HCT116 (cell line): ENCODE results near the gene RXFP4. TPM values are rescaled to one million over a fixed set of nuclear protein-coding genes. Genes with fewer than 3 reads are reported as not detected.

Source experiments
- ATAC-seq: fragments of 200-7000 bp; cut with Tn5 transposase; 2 replicates; pipeline ENCODE4 v1.9.1; 2020; ENCODE audit warnings: mild to moderate bottlenecking, moderate library complexity
- BruUV-seq: library from RNA; stranded (reverse); fragments of 400-500 nt; replicated peaks from 2 replicates; lab custom pipeline; 2021; lab: Mats Ljungman, UMichigan
- CTCF ChIA-PET: fragments of 300-600 bp; sonication (Branson Sonifier 250); formaldehyde crosslinking; loops from one replicate; lab custom pipeline; 2021; ENCODE audit warnings: antibody characterized with exemption; lab: Charles Lee
- POLR2A ChIA-PET: fragments of 300-600, 350-600 bp; sonication (Branson Sonifier 250); formaldehyde crosslinking; loops from one replicate; lab custom pipeline; 2021; ENCODE audit warnings: antibody characterized with exemption; lab: Charles Lee
- RAD21 ChIA-PET, 2 experiments: fragments of 300-600 bp; sonication (Branson Sonifier 250); formaldehyde crosslinking; loops; one replicate each; lab custom pipeline; 2023; ENCODE audit warnings: low total read pairs in 2 of 2; ENCODE audit not compliant: uncharacterized antibody in 2 of 2, unreplicated experiment in 2 of 2, low non-redundant PET in 1 of 2; lab: Charles Lee
- DNase-seq: peaks from one replicate; pipeline ENCODE4 v3.0.0-alpha.2; 2010; ENCODE audit warnings: low read depth, low spot score
- H2AFZ ChIP-seq: fragments of 200-600 bp; shearing (Covaris generic), sonication (generic); 2 replicates; pipeline ENCODE4 v1.6.1; 2017; ENCODE audit warnings: low read depth, mixed run types, mixed read lengths, antibody characterized with exemption, low read length; ENCODE audit not compliant: poor library complexity, severe bottlenecking
- H3K27ac ChIP-seq: 2 replicates; pipeline ENCODE4 v1.5.1; 2012; ENCODE audit warnings: low read depth, low read length
- H3K27me3 ChIP-seq: fragments of 200-600 bp; sonication (generic); 2 replicates; pipeline ENCODE4 v1.6.1; 2016; ENCODE audit warnings: mixed run types, low read length, mixed read lengths; ENCODE audit not compliant: insufficient read depth
- H3K36me3 ChIP-seq, 2 experiments: fragments of 200-500 bp in 1 of 2; fragments of 200-600 bp in 1 of 2; sonication (Bioruptor generic) in 1 of 2; sonication (generic) in 1 of 2; 2 replicates each; pipeline versions ENCODE4 v1.5.1 to v1.6.1; 2014 to 2016; ENCODE audit warnings: low read length in 2 of 2, inconsistent platforms in 1 of 2, mixed read lengths in 1 of 2, mixed run types in 1 of 2; ENCODE audit not compliant: insufficient read depth in 2 of 2, control insufficient read depth in 1 of 2
- H3K4me1 ChIP-seq, 2 experiments: fragments of 200-600 bp in 1 of 2; sonication (generic) in 1 of 2; 2 replicates each; pipeline versions ENCODE4 v1.5.1 to v1.6.1; 2012 to 2017; ENCODE audit warnings: low read length in 2 of 2, inconsistent platforms in 1 of 2, mild to moderate bottlenecking in 1 of 2, mixed read lengths in 1 of 2, mixed run types in 1 of 2, moderate library complexity in 1 of 2; ENCODE audit not compliant: insufficient read depth in 2 of 2, control insufficient read depth in 1 of 2
- H3K4me2 ChIP-seq: fragments of 200-600 bp; sonication (generic); 2 replicates; pipeline ENCODE4 v1.6.1; 2017; ENCODE audit warnings: mixed run types, low read length, mixed read lengths
- H3K4me3 ChIP-seq, 2 experiments: fragments of 200-600 bp in 1 of 2; sonication (generic) in 1 of 2; replicated peaks in 1 of 2; 2 replicates each; pipeline ENCODE4 v1.5.1; 2011 to 2016; ENCODE audit warnings: low read length in 2 of 2, control low read depth in 1 of 2, low read depth in 1 of 2, mild to moderate bottlenecking in 1 of 2, mixed read lengths in 1 of 2, mixed run types in 1 of 2
- H3K79me2 ChIP-seq: fragments of 200-600 bp; sonication (generic); 2 replicates; pipeline ENCODE4 v1.6.1; 2017; ENCODE audit warnings: mild to moderate bottlenecking, mixed run types, low read length, moderate library complexity, mixed read lengths; ENCODE audit not compliant: insufficient read depth
- H3K9ac ChIP-seq: fragments of 200-600 bp; sonication (generic); 2 replicates; pipeline ENCODE4 v1.6.1; 2016; ENCODE audit warnings: low read length, mixed read lengths
- H3K9me2 ChIP-seq: fragments of 200-600 bp; sonication (generic), shearing (Covaris generic); 2 replicates; pipeline ENCODE4 v1.6.1; 2017; ENCODE audit warnings: mixed run types, mild to moderate bottlenecking, moderate library complexity; ENCODE audit not compliant: insufficient read depth
- H3K9me3 ChIP-seq, 2 experiments: fragments of 200-500 bp in 1 of 2; fragments of 200-600 bp in 1 of 2; sonication (Bioruptor generic) in 1 of 2; sonication (generic) in 1 of 2; 2 replicates each; pipeline ENCODE4 v1.6.1; 2014 to 2017; ENCODE audit warnings: low read length in 2 of 2, mixed read lengths in 2 of 2, inconsistent platforms in 1 of 2, low read depth in 1 of 2, mild to moderate bottlenecking in 1 of 2, mixed run types in 1 of 2, moderate library complexity in 1 of 2; ENCODE audit not compliant: control insufficient read depth in 1 of 2, insufficient read depth in 1 of 2
- H4K20me1 ChIP-seq: fragments of 200-600 bp; sonication (generic), shearing (Covaris generic); 2 replicates; pipeline ENCODE4 v1.6.1; 2017; ENCODE audit warnings: mixed run types, mild to moderate bottlenecking, moderate library complexity; ENCODE audit not compliant: insufficient read depth
- ATF3 ChIP-seq: IDR thresholded peaks from 2 replicates; pipeline ENCODE4 v1.6.1; 2012
- EGR1 ChIP-seq: IDR thresholded peaks from 2 replicates; pipeline ENCODE4 v1.6.1; 2012; ENCODE audit warnings: low read depth
- POLR2AphosphoS5 ChIP-seq: IDR thresholded peaks from 2 replicates; pipeline ENCODE4 v1.6.1; 2011; ENCODE audit warnings: mild to moderate bottlenecking, low read depth, low read length, moderate library complexity
- SIN3A ChIP-seq: IDR thresholded peaks from 2 replicates; pipeline ENCODE4 v1.6.1; 2012; ENCODE audit warnings: low read depth
- ZNF274 ChIP-seq: fragments of 200-500 bp; sonication (Bioruptor generic); IDR thresholded peaks from 2 replicates; pipeline ENCODE4 v1.6.1; 2014; ENCODE audit warnings: mild to moderate bottlenecking, low read depth, low read length, inconsistent platforms
- intact Hi-C: fragments of 100-400 bp; cut with micrococcal nuclease; formaldehyde crosslinking; loops from 2 replicates; pipeline ENCODE4 v1.10.0; 2022
- total RNA-seq: library from RNA; stranded (reverse); gene quantifications from one replicate; pipeline ENCODE4 v1.2.1, GENCODE V29; 2021; ENCODE audit not compliant: unreplicated experiment

The RXFP4 gene
- total RNA-seq, 1 experiment from 2014 or later, result 0.20 TPM

GRCh38 chr1:155966750-155967149 lies 25.3 kb downstream of the RXFP4 start:
- intact Hi-C loops, result no loop called here
- H3K4me2 ChIP-seq, result no peak overlapping the region
- H3K4me3 ChIP-seq, result no peak overlapping the region
- peaks cover 19 to 30% of the 10 kb centered on the region in 2 experiments; a peak in 3 of 4 replicates for H3K36me3 ChIP-seq
- DNase-seq (no peak), ATAC-seq (no peak)
- no peaks in the 10 kb centered on the region for H3K9me3 ChIP-seq
- ChIA-PET RAD21 (no interaction called here), POLR2A (no interaction called here), CTCF (interaction anchor here (1.7 kb wide), 1 partner anchor 29 kb away, joined by 4 read pairs; no protein-coding TSS in a partner anchor)
- H3K27me3 ChIP-seq, result no peaks in the 10 kb centered on the region
- no peaks in the 10 kb centered on the region for H3K9me2 ChIP-seq
- H4K20me1 ChIP-seq, result no peaks in the 10 kb centered on the region
- peaks cover 22% of the 10 kb centered on the region for H3K79me2 ChIP-seq
- TF ChIP-seq EGR1 (no peak), ZNF274 (no peak), SIN3A (no peak)
- H2AFZ ChIP-seq, result no peak overlapping the region
- H3K4me1 ChIP-seq, result peaks cover 11 to 29% of the 10 kb centered on the region in 2 experiments
- H3K27ac ChIP-seq, result no peak overlapping the region
- no TSS peak for BruUV-seq
- no peak overlapping the region for H3K9ac ChIP-seq

GRCh38 chr1:155967341-155968050 lies 26.1 kb downstream of the RXFP4 start:
- DNase-seq (no peak), ATAC-seq (no peak)
- intact Hi-C loops, result no loop called here
- ChIA-PET CTCF (interaction anchor here (1.7 kb wide), 1 partner anchor 30 kb away, joined by 4 read pairs; no protein-coding TSS in a partner anchor), RAD21 (no interaction called here), POLR2A (interaction anchor here (1.3 to 1.8 kb wide), 2 partner anchors 11 to 16 kb away, joined by 6 to 7 read pairs; partner anchors contain the start of gene ARHGEF2)
- H3K36me3 ChIP-seq, result peaks cover 19 to 27% of the 10 kb centered on the region in 2 experiments; a peak in 3 of 4 replicates
- no peak overlapping the region for H3K4me2 ChIP-seq
- no peaks in the 10 kb centered on the region for H3K27me3 ChIP-seq
- H2AFZ ChIP-seq, result no peak overlapping the region
- no peaks in the 10 kb centered on the region for H4K20me1 ChIP-seq
- TF ChIP-seq POLR2AphosphoS5 (0 out of 2 replicates have a peak, but pooled peaks have one; percentile 12), ATF3 (no peak)
- no peaks in the 10 kb centered on the region for H3K9me3 ChIP-seq
- H3K4me3 ChIP-seq, result no peak overlapping the region
- no peaks in the 10 kb centered on the region for H3K9me2 ChIP-seq
- peaks cover 30% of the 10 kb centered on the region for H3K79me2 ChIP-seq
- no peak overlapping the region for H3K27ac ChIP-seq
- H3K4me1 ChIP-seq, result peaks cover 6 to 28% of the 10 kb centered on the region in 2 experiments
- no peak overlapping the region for H3K9ac ChIP-seq
- BruUV-seq, result no TSS peak
